Lower lobe of right lung (tissue), 2 donors: ENCODE measurements around the gene ZNF536. TPM values are rescaled to one million over a fixed set of nuclear protein-coding genes. Genes with fewer than 3 reads are reported as not detected.
A peak's percentile ranks its signal among the peaks of the same experiment; 100 is the strongest.
"Not testable (repeated sequence)": the region's sequence is repeated elsewhere in the genome, so short reads cannot be mapped to it uniquely, and the experiment has no call there.

Source experiments
- ATAC-seq, 2 donors: fragments of 200-7000 bp; cut with Tn5 transposase; one replicate each; pipeline ENCODE4 v1.9.1; 2020 to 2022; ENCODE audit warnings: mild to moderate bottlenecking in 2 of 2, moderate library complexity in 2 of 2
- DNase-seq: peaks from one replicate; pipeline ENCODE4 v3.0.0-alpha.2; 2020
- H3K27ac ChIP-seq: fragments of 200-600 bp; one replicate; pipeline ENCODE4 v1.8.0; 2022
- H3K27me3 ChIP-seq: fragments of 200-600 bp; one replicate; pipeline ENCODE4 v1.8.0; 2022; ENCODE audit warnings: low read depth
- H3K36me3 ChIP-seq: fragments of 200-600 bp; one replicate; pipeline ENCODE4 v1.8.0; 2022; ENCODE audit warnings: mild to moderate bottlenecking
- H3K4me1 ChIP-seq: fragments of 200-600 bp; one replicate; pipeline ENCODE4 v1.8.0; 2022
- H3K4me3 ChIP-seq: fragments of 200-600 bp; one replicate; pipeline ENCODE4 v1.8.0; 2022; ENCODE audit warnings: mild to moderate bottlenecking
- H3K9me3 ChIP-seq: fragments of 200-600 bp; one replicate; pipeline ENCODE4 v1.8.0; 2022
- intact Hi-C: fragments of 100-400 bp; cut with DNase I; formaldehyde crosslinking; loops from one replicate; pipeline ENCODE4 v1.11.0; 2022
- total RNA-seq: library from RNA; stranded (reverse); fragmentation: NEBNext Ultra II Directional; extraction: Animal tissue kit (Norgen Biotek cat#: 25700); gene quantifications from one replicate; pipeline ENCODE4 v1.2.1, GENCODE V29; 2021
- TF ChIP-seq, protein P1 (sequence below): fragments of 200-600 bp; IDR thresholded peaks from one replicate; pipeline ENCODE4 v1.8.0; 2022; ENCODE audit warnings: antibody characterized with exemption, mild to moderate bottlenecking
- donor health status: DM: no; HTN: yes; CAD: no; lungs with severe emphysema.

Gene ZNF536
- total RNA-seq, 1 donor from 2014 or later: 0.12 TPM

DNA sequence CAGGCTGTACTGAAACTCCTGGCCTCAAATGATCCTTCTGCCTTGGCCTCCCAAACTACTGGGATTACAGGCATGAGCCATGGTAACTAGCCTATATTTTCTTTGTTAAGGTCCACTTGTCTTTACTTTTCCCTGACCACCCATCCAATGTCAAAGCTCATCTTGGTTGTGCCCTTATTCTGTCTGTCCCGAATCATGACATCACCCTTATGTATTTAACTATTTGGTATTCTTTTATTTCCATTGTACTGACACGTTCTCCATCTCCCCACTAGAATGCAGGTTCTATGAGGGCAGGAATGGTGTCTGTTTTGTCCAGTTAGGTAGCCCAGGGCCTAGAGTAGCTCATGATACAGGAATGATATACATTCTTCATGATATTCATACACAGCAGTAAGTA lies 104.8 kb downstream of the ZNF536 start:
- ATAC-seq (no peak), DNase-seq (no peak)
- H3K27me3 ChIP-seq: peaks cover 5% of the 10 kb centered on the region
- no peaks in the 10 kb centered on the region for H3K9me3 ChIP-seq
- no peak overlapping the region for H3K27ac ChIP-seq
- intact Hi-C loops: no loop called here
- no peaks in the 10 kb centered on the region for H3K36me3 ChIP-seq
- TF ChIP-seq, protein P1, sequence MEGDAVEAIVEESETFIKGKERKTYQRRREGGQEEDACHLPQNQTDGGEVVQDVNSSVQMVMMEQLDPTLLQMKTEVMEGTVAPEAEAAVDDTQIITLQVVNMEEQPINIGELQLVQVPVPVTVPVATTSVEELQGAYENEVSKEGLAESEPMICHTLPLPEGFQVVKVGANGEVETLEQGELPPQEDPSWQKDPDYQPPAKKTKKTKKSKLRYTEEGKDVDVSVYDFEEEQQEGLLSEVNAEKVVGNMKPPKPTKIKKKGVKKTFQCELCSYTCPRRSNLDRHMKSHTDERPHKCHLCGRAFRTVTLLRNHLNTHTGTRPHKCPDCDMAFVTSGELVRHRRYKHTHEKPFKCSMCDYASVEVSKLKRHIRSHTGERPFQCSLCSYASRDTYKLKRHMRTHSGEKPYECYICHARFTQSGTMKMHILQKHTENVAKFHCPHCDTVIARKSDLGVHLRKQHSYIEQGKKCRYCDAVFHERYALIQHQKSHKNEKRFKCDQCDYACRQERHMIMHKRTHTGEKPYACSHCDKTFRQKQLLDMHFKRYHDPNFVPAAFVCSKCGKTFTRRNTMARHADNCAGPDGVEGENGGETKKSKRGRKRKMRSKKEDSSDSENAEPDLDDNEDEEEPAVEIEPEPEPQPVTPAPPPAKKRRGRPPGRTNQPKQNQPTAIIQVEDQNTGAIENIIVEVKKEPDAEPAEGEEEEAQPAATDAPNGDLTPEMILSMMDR: no peak
- H3K4me1 ChIP-seq: no peaks in the 10 kb centered on the region
- H3K4me3 ChIP-seq: no peak overlapping the region

DNA sequence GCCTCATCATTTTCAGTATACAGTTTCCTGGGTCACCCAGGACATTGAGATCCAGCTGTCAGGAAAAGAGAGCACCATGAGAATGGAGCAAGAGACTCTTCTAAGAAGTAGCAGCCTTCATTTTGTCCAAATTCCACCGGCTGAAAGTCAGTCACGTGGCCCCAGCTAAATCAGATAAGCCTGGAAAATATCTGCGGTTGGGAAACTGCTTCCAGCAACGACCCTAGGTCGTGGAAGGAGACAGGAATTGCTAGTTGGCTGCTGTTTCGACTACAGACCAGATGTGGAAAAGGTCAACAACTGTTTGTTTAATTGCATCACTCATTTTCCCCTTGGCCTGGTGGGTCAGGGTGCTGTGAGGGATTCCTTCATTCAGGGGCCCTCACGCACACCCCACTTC lies 107.0 kb downstream of the ZNF536 start:
- TF ChIP-seq, protein P1: no peak
- intact Hi-C loops: no loop called here
- Histone ChIP-seq H3K9me3 (no peaks in the 10 kb centered on the region), H3K4me3 (no peak overlapping the region), H3K27me3 (peaks cover 5% of the 10 kb centered on the region), H3K4me1 (no peaks in the 10 kb centered on the region), H3K27ac (no peak overlapping the region), H3K36me3 (no peaks in the 10 kb centered on the region)
- DNase-seq (no peak), ATAC-seq (peak in 1 of 2 donors; percentile 48)

GRCh38 chr19:30480097-30480496 lies 107.9 kb downstream of the ZNF536 start:
- H3K27ac ChIP-seq: no peak overlapping the region
- TF ChIP-seq, protein P1: no peak

GRCh38 chr19:30481063-30481462 lies 108.9 kb downstream of the ZNF536 start:
- Histone ChIP-seq H3K27ac (no peak overlapping the region), H3K4me3 (no peak overlapping the region), H3K9me3 (no peaks in the 10 kb centered on the region), H3K36me3 (no peaks in the 10 kb centered on the region), H3K4me1 (no peaks in the 10 kb centered on the region), H3K27me3 (peaks cover 5% of the 10 kb centered on the region)
- no peak for ATAC-seq
- TF ChIP-seq, protein P1: no peak
- no peak for DNase-seq
- intact Hi-C loops: no loop called here

More at GRCh38 chr19:30480097-30480496, 107.9 kb downstream of the ZNF536 start:
- no peak overlapping the region for H3K4me3 ChIP-seq
- DNase-seq (no peak), ATAC-seq (no peak)
- peaks cover 5% of the 10 kb centered on the region for H3K27me3 ChIP-seq
- no peaks in the 10 kb centered on the region for H3K9me3 ChIP-seq
- H3K36me3 ChIP-seq: no peaks in the 10 kb centered on the region
- no peaks in the 10 kb centered on the region for H3K4me1 ChIP-seq
- intact Hi-C loops: no loop called here

DNA sequence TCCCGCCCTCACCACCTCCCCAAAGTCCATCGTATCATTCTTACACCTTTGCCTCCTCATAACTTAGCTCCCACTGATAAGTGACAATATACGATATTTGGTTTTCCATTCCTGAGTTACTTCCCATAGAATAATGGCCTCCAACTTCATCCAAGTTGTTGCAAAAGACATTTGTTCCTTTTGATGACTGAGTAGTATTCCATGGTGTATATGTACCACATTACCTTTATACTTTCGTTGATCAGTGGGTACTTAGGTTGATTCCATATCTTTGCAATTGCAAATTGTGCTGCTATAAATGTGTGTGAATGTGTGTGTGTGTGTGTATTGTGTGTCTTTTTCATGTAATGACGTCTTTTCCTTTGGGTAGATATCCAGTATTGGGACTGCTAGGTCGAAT lies 109.6 kb downstream of the ZNF536 start:
- intact Hi-C loops: no loop called here
- ATAC-seq: no peak
- TF ChIP-seq, protein P1: no peak

DNA sequence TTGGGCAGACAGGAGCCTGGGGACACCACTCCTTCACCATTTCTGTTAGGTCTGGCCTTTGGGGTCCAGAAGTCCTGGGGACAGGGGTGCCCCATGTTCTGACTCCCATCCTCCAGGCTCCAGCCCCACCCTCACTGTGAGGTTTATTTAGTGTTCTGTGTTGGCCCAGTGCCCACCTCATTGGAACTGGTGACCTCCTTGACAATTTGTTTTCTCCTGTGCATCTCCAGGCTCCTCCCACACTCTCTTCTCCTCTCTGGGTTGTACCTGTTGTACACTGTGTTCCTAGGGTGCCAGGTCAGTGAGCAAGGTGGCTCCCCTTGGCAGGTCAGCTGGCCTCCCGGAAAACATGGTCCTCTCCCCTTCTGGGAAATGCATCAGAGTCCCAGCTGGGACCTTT lies 110.8 kb downstream of the ZNF536 start:
- Histone ChIP-seq H3K4me1 (no peaks in the 10 kb centered on the region), H3K36me3 (no peaks in the 10 kb centered on the region), H3K4me3 (no peak overlapping the region), H3K27me3 (peaks cover 5% of the 10 kb centered on the region), H3K9me3 (no peaks in the 10 kb centered on the region), H3K27ac (no peak overlapping the region)
- DNase-seq (no peak), ATAC-seq (no peak)
- intact Hi-C loops: no loop called here
- TF ChIP-seq, protein P1: no peak

More for the DNA sequence above, 109.6 kb downstream of the ZNF536 start:
- H3K4me1 ChIP-seq: no peaks in the 10 kb centered on the region
- H3K36me3 ChIP-seq: no peaks in the 10 kb centered on the region
- DNase-seq: no peak
- H3K9me3 ChIP-seq: no peaks in the 10 kb centered on the region
- H3K27ac ChIP-seq: no peak overlapping the region
- H3K27me3 ChIP-seq: peaks cover 5% of the 10 kb centered on the region
- H3K4me3 ChIP-seq: no peak overlapping the region

DNA sequence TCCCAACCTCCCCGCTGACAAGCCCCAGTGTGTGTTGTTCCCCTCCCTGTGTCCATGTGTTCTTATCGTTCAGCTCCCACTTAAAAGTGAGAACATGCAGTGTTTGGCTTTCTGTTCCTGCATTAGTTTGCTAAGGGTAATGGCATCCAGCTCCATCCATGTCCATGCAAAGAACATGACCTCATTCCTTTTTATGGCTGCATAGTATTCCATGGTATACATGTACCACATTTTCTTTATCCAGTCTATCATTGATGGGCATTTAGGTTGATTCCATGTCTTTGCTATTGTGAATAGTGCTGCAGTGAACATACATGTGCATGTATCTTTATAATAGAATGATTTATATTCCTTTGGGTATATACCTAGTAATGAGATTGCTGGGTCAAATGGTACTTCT lies 114.1 kb downstream of the ZNF536 start:
- H3K36me3 ChIP-seq, ATAC-seq, H3K4me3 ChIP-seq, H3K27me3 ChIP-seq, H3K27ac ChIP-seq, H3K9me3 ChIP-seq, DNase-seq, intact Hi-C loops, H3K4me1 ChIP-seq: not testable (repeated sequence)
